NCI-H524 treated with DMSO at 0.1 percent for 48 hours (cell line): ENCODE results near the gene GET4.
A peak's percentile ranks its signal among the peaks of the same experiment; 100 is the strongest.

Experiments used
- DNase-seq: peaks from one replicate; lab custom pipeline; 2025; lab: John Stamatoyannopoulos, UW

GET4 gene, protein sequence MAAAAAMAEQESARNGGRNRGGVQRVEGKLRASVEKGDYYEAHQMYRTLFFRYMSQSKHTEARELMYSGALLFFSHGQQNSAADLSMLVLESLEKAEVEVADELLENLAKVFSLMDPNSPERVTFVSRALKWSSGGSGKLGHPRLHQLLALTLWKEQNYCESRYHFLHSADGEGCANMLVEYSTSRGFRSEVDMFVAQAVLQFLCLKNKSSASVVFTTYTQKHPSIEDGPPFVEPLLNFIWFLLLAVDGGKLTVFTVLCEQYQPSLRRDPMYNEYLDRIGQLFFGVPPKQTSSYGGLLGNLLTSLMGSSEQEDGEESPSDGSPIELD

GRCh38 chr7:876077-876971, at the start of gene GET4:
TSS of gene GET4 (plus strand) at chr7:876554. CDS start at chr7:876646, 92 bp downstream.
- no peak for DNase-seq

DNA sequence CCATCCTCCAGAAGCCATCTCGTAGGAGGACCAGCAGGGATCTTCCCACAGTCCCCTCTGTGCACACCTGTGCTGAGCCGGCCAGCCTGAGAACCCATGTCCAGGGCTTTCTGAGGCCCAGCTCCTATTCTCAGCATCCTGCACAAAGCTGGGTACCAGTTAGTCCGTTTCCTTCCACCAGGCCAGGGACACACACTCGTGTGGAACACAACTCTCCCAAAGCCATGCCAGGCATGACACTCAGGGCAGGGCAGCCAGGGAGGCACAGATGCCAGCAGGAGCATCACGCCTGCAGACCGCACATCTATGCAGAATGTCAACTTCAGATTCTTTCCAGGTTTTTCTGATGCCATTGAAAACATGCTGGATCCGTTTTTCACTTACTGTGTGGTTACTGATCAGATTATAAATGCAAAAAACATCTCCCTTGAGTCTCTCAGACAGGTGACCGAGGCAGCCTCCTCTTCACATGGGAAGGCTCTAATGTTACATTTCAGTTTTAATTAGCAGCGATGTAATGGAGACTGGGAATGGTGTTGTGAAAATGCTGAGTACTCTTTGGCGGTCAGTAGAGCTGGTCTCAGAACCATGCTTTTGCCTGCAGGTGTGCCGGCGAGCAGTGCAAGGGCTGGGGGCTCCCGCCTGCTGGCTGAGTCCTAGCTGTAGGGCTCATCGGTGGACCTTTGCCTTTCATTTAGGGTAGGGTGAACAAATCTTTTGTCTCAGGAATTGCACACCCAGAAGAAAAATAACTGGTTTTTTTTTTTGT, 47.4 kb upstream of the GET4 start:
- DNase-seq: no peak

- no peak for DNase-seq
These were observed 46.3 kb upstream of the GET4 start for GRCh38 chr7:830069-830468.

GRCh38 chr7:831596-832166, 44.7 kb upstream of the GET4 start:
- no peak for DNase-seq

GRCh38 chr7:832167-832967, 44.0 kb upstream of the GET4 start, which contains the start of gene SUN1:
TSS of gene SUN1 (plus strand) at chr7:832476. CDS start at chr7:832525, 49 bp downstream.
- no peak for DNase-seq

GRCh38 chr7:832968-833424, 43.4 kb upstream of the GET4 start:
- DNase-seq: no peak

- no peak for DNase-seq
These were observed 42.6 kb upstream of the GET4 start for GRCh38 chr7:833601-834258.

DNA sequence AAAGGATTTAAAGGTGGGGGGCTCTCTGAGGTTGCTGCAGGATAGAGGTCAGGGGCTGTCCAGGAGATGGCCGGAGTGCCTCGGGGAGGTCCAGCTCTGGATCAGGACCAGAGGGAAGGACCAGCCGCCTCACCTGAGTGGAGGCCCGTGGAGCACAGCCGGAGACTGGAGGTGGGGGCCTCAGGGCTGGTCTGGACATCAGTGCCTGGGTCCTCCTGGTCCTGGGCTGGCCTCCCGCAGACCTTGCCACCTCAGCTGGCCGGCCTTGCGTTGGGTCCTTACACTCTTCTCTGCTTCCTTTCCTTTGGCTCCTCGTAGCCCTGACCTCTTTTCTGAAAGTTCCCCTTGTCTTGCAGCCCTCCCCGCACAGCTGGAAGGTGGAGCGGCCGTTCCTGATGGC, 42.1 kb upstream of the GET4 start:
- no peak for DNase-seq

- no peak for DNase-seq
These were observed 41.3 kb upstream of the GET4 start for GRCh38 chr7:835021-835420.

GRCh38 chr7:835485-836401, 40.6 kb upstream of the GET4 start:
- peak; percentile 79 for DNase-seq

- DNase-seq: no peak
These were observed 39.9 kb upstream of the GET4 start for GRCh38 chr7:836429-836828.

DNA sequence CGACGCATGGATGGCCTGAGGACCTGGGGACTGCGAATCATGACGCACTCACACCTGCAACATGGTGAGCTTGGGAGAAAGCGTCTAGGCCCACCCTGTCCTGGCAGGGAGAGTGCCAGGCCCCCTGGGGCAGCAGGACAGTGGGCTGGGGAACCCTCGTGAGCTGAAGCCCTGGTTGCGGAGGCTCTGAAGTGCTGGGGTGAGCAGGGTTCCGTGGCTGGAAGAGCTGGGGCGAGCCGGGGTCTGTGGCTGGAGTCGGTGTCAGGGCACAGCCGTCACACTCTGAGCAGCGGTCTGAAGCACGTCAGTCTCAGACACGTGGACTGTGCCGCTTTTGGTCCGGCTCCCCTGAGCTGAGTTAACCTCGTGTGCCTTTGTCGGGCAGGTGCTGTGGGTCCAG, 39.4 kb upstream of the GET4 start:
- DNase-seq: no peak

DNA sequence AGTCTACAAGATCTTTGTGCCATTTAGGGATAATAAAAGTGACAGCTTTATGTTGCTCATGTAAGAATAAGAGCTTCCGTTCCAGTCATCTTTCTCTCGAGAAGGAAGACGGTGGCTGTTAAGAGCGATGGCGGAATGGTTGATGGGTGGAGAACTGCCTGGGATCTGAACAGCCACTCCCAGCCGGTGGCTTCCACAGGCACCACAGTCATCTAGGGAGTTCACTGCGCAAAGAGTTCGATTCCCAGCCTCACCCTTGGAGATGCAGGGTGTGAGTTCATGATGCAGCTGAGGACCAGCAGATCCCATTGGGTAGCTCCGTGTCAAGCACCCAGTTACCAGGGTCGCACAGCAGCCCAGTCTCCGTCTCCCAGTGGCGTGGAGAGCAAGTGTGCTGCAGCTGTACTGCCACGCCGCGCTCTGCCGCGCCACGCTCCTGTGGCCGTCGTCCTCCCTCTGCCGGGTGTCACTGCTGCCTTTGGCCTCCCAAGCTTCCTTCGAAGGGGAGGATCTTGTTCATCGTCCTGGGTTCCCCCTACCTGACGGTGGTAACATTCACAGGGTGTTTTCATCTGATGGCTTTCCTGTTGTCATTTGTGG, 36.3 kb upstream of the GET4 start:
- DNase-seq: no peak

GRCh38 chr7:841943-842342, 34.4 kb upstream of the GET4 start:
- no peak for DNase-seq

DNA sequence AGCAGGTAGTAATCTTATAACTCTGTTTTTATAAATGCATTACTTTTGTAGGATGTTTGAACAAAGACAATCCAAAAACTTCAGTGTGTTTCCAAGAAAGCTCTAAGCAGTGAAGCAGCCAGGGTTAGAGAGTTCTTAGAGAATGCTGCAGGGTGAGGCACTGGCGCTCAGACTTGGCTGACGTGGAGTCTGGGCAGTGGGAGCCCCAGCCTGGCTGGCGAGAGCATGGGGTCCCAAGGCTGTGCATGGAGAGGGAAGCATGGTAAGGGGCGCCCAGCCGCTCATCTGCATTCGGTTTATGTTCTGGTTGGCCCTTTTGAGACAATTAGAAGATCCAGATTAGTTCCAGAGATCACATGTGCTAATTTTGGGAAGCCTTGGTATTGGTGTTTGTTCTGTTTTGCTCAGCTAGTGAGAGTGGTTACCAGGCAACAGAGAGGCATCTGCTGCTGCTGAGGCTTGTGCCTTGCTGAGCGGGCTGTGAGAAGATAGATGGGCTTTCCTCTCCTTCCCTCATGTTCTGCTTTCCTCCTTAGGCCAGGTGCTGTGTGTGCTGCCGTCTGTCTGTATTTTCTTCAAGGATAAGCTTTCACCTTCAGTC, 33.8 kb upstream of the GET4 start:
- DNase-seq: no peak

- DNase-seq: no peak
These were observed 33.1 kb upstream of the GET4 start for GRCh38 chr7:843230-843629.

GRCh38 chr7:844043-844442, 32.3 kb upstream of the GET4 start:
- no peak for DNase-seq

- DNase-seq: no peak
These were observed 31.8 kb upstream of the GET4 start for GRCh38 chr7:844514-844913.

DNA sequence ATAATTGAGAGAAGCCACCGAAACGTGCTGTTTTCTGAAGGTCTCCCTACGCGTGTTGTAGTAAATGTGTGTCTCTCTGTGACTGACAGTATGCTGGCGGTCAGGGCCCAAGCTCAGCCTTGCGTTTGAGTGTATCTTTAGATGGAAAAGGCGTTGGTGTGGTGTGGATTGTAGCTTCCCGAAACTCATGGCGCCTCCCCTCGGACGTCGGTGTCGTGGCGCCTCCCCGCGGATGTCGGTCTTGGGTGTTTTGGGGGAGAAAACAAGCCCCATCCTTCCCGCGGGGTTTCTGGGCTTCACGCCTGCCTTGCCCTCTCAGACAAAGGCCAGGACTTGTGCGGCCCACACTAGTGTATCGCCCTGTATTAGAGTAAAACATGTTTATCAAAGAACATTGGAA, 31.3 kb upstream of the GET4 start:
- DNase-seq: no peak
